ENCODE data around the gene FAM9C.
"Not testable (repeated sequence)": the region's sequence is repeated elsewhere in the genome, so short reads cannot be mapped to it uniquely, and the experiment has no call there.

Gene FAM9C

GRCh38 chrX:13036896-13037295, 7.5 kb downstream of the FAM9C start:
- DNase-seq = no peak
- TF ChIP-seq GATA1 (IDR thresholded peaks at IDR 0.05; ENCODE audit: low read depth, low read length) = no peak
- TF ChIP-seq POLR2A (IDR thresholded peaks at IDR 0.05; ENCODE audit: low read length) = no peak

GRCh38 chrX:13033193-13033592, 11.2 kb downstream of the FAM9C start:
- DNase-seq = no peak
- TF ChIP-seq POLR2A (IDR thresholded peaks at IDR 0.05; ENCODE audit: low read length) = no peak
- TF ChIP-seq GATA1 (IDR thresholded peaks at IDR 0.05; ENCODE audit: low read depth, low read length) = no peak

GRCh38 chrX:13029887-13030771, 14.3 kb downstream of the FAM9C start:
- TF ChIP-seq GATA1 (IDR thresholded peaks at IDR 0.05; ENCODE audit: low read depth, low read length) (no peak), POLR2A (IDR thresholded peaks at IDR 0.05; ENCODE audit: low read length) (no peak)
- DNase-seq = no peak

- DNase-seq = no peak
- TF ChIP-seq POLR2A (IDR thresholded peaks at IDR 0.05; ENCODE audit: low read length) (no peak), GATA1 (IDR thresholded peaks at IDR 0.05; ENCODE audit: low read depth, low read length) (no peak)
Observed at GRCh38 chrX:13029637-13029886, 14.9 kb downstream of the FAM9C start.

GRCh38 chrX:13028871-13029636, 15.4 kb downstream of the FAM9C start:
- no peak for DNase-seq
- TF ChIP-seq GATA1 (IDR thresholded peaks at IDR 0.05; ENCODE audit: low read depth, low read length) (no peak), POLR2A (IDR thresholded peaks at IDR 0.05; ENCODE audit: low read length) (no peak)

GRCh38 chrX:13026877-13027652, 17.4 kb downstream of the FAM9C start:
- TF ChIP-seq POLR2A (IDR thresholded peaks at IDR 0.05; ENCODE audit: low read length) (no peak), GATA1 (IDR thresholded peaks at IDR 0.05; ENCODE audit: low read depth, low read length) (no peak)
- no peak for DNase-seq

- DNase-seq = no peak
- TF ChIP-seq POLR2A (IDR thresholded peaks at IDR 0.05; ENCODE audit: low read length) = no peak
- no peak for TF ChIP-seq GATA1 (IDR thresholded peaks at IDR 0.05; ENCODE audit: low read depth, low read length)
Observed at GRCh38 chrX:13024986-13025385, 19.4 kb downstream of the FAM9C start.

GRCh38 chrX:13023979-13024378, 20.4 kb downstream of the FAM9C start:
- TF ChIP-seq GATA1 (IDR thresholded peaks at IDR 0.05; ENCODE audit: low read depth, low read length) = no peak
- TF ChIP-seq POLR2A (IDR thresholded peaks at IDR 0.05; ENCODE audit: low read length) = no peak

GRCh38 chrX:13023567-13023966, 20.9 kb downstream of the FAM9C start:
- no peak for TF ChIP-seq GATA1 (IDR thresholded peaks at IDR 0.05; ENCODE audit: low read depth, low read length)

More at GRCh38 chrX:13023979-13024378, 20.4 kb downstream of the FAM9C start:
- DNase-seq = no peak

GRCh38 chrX:13022926-13023325, 21.5 kb downstream of the FAM9C start:
- TF ChIP-seq POLR2A (IDR thresholded peaks at IDR 0.05; ENCODE audit: low read length) (no peak), GATA1 (IDR thresholded peaks at IDR 0.05; ENCODE audit: low read depth, low read length) (no peak)
- no peak for DNase-seq

More at GRCh38 chrX:13023567-13023966, 20.9 kb downstream of the FAM9C start:
- no peak for DNase-seq

- DNase-seq = not testable (repeated sequence)
Observed at GRCh38 chrX:13016731-13017130, 27.7 kb downstream of the FAM9C start.

- TF ChIP-seq GATA1 (IDR thresholded peaks at IDR 0.05; ENCODE audit: low read depth, low read length) = no peak
- no peak for TF ChIP-seq POLR2A (IDR thresholded peaks at IDR 0.05; ENCODE audit: low read length)
Observed at GRCh38 chrX:13015536-13016236, 28.7 kb downstream of the FAM9C start.

More at GRCh38 chrX:13015536-13016236, 28.7 kb downstream of the FAM9C start:
- DNase-seq = no peak
